HepG2 (cell line): Measurements from ENCODE around the gene SMOC1. TPM values are rescaled to one million over a fixed set of nuclear protein-coding genes. Genes with fewer than 3 reads are reported as not detected.

ENCODE experiments used
- ARID4A ChIP-seq: sonication (generic); formaldehyde crosslinking; IDR thresholded peaks from 2 replicates; pipeline ENCODE4 v1.5.0; 2020; ENCODE audit warnings: mild to moderate bottlenecking, missing genetic modification reagents, borderline replicate concordance
- ATF7-NPFF ChIP-seq: sonication (generic); formaldehyde crosslinking; IDR thresholded peaks from 2 replicates; pipeline ENCODE4 v1.8.1; 2023; ENCODE audit warnings: mild to moderate bottlenecking, low read depth, missing genetic modification reagents, moderate library complexity
- CEBPG ChIP-seq: IDR thresholded peaks from 2 replicates; pipeline ENCODE4 v1.6.1; 2016
- PRDM10 ChIP-seq: sonication (generic); formaldehyde crosslinking; IDR thresholded peaks from 2 replicates; pipeline ENCODE4 v1.4.0; 2020; ENCODE audit warnings: low read depth, missing genetic modification reagents
- PRDM15 ChIP-seq: sonication (generic); formaldehyde crosslinking; IDR thresholded peaks from 2 replicates; pipeline ENCODE4 v1.4.0; 2020; ENCODE audit warnings: missing genetic modification reagents
- STAG1 ChIP-seq: sonication (generic); formaldehyde crosslinking; IDR thresholded peaks from 2 replicates; pipeline ENCODE4 v1.4.0; 2020; ENCODE audit warnings: missing genetic modification reagents
- TCF12 ChIP-seq, 2 experiments: fragments of 450-650 bp in 1 of 2; sonication (generic) in 1 of 2; formaldehyde crosslinking in 1 of 2; IDR thresholded peaks; 2 replicates each; pipeline versions ENCODE4 v1.6.1 to v1.8.0; 2017 to 2022; ENCODE audit warnings: antibody characterized with exemption in 1 of 2, mild to moderate bottlenecking in 1 of 2, missing genetic modification reagents in 1 of 2, moderate library complexity in 1 of 2
- TFDP1 ChIP-seq: IDR thresholded peaks from 2 replicates; pipeline ENCODE4 v1.6.1; 2016; ENCODE audit warnings: missing compliant biosample characterization, missing genetic modification reagents, borderline replicate concordance
- THAP7 ChIP-seq: sonication (generic); formaldehyde crosslinking; IDR thresholded peaks from 2 replicates; pipeline ENCODE4 v1.8.1; 2023; ENCODE audit warnings: mild to moderate bottlenecking, missing genetic modification reagents
- ZNF121 ChIP-seq: sonication (generic); formaldehyde crosslinking; IDR thresholded peaks from 2 replicates; pipeline ENCODE4 v1.5.0; 2020; ENCODE audit warnings: mild to moderate bottlenecking, missing genetic modification reagents
- ZNF337 ChIP-seq: sonication (generic); formaldehyde crosslinking; IDR thresholded peaks from 2 replicates; pipeline ENCODE4 v1.5.1; 2020; ENCODE audit warnings: missing genetic modification reagents, low read depth, mild to moderate bottlenecking, borderline replicate concordance
- ZNF740 ChIP-seq: sonication (generic); formaldehyde crosslinking; IDR thresholded peaks from 2 replicates; pipeline ENCODE4 v1.4.0; 2020; ENCODE audit warnings: missing genetic modification reagents
- ZNF75D ChIP-seq: sonication (generic); formaldehyde crosslinking; IDR thresholded peaks from 2 replicates; pipeline ENCODE4 v1.8.1; 2023; ENCODE audit warnings: missing genetic modification reagents, mild to moderate bottlenecking, borderline replicate concordance
- ZNF761 ChIP-seq: sonication (generic); formaldehyde crosslinking; conservative IDR thresholded peaks from 2 replicates; pipeline ENCODE4 v1.4.0; 2020; ENCODE audit warnings: mild to moderate bottlenecking, missing genetic modification reagents
- polyA plus RNA-seq, 8 experiments: library from polyadenylated mRNA; depleted of rRNA in 3 of 8; stranded (reverse) in 7 of 8; unstranded in 1 of 8; fragments of >200 nt; fragmentation: Illumina TruSeq in 4 of 8; extraction: Trizol in 4 of 8; gene quantifications; 2 replicates each; pipeline versions ENCODE4 v1.2.1 to v1.2.3, GENCODE V29; 2011 to 2016; ENCODE audit warnings: low read depth in 4 of 8, missing spikeins in 1 of 8, mixed read lengths in 1 of 8; ENCODE audit not compliant: insufficient read depth in 1 of 8
- total RNA-seq, 5 experiments: library from RNA; depleted of rRNA; stranded (reverse); fragments of >200 nt; fragmentation: Illumina TruSeq; extraction: Trizol; gene quantifications; 2 replicates each; pipeline ENCODE4 v1.2.3, GENCODE V29; 2016; ENCODE audit warnings: low read depth in 1 of 5

The SMOC1 gene
- total and polyA plus RNA-seq, 2 of the 13 experiments (the other 11 are each of a cell fraction or from before 2014, with no cell fraction given): 17.8 to 35.6 TPM

- TF ChIP-seq TCF12 (IDR thresholded peaks at IDR 0.05) (no peak), TCF12 (CRISPR knock-in tag; IDR thresholded peaks at IDR 0.05) (peak; percentile 72), ZNF337 (no peak), CEBPG (CRISPR knock-in tag) (peak; percentile 86), ZNF75D (CRISPR knock-in tag) (no peak), ATF7-NPFF (CRISPR knock-in tag) (no peak), ZNF761 (CRISPR knock-in tag) (no peak), ZNF121 (CRISPR knock-in tag) (0 out of 2 replicates have a peak, but pooled peaks have one; percentile 33), PRDM15 (CRISPR knock-in tag) (no peak), PRDM10 (CRISPR knock-in tag) (no peak), THAP7 (CRISPR knock-in tag) (0 out of 2 replicates have a peak, but pooled peaks have one; percentile 44), TFDP1 (peak; percentile 28; the same call in 1 of the 2 replicates), ZNF740 (no peak), ARID4A (peak; percentile 72), STAG1 (CRISPR knock-in tag) (peak; percentile 21; the same call in 1 of the 2 replicates)
Observed at GRCh38 chr14:69876848-69877306, 2.3 kb upstream of the SMOC1 start (continued).
